CD4-positive, alpha-beta memory T cell (primary cell): Measurements from ENCODE around the gene PFKL. TPM values are rescaled to one million over a fixed set of nuclear protein-coding genes. Genes with fewer than 3 reads are reported as not detected.

Experiments
- CTCF ChIA-PET: fragments of 350-600 bp; sonication (Branson Sonifier 250); formaldehyde crosslinking; loops from one replicate; lab custom pipeline; 2021; ENCODE audit warnings: inconsistent platforms; ENCODE audit not compliant: partially characterized antibody; lab: Charles Lee
- POLR2A ChIA-PET: fragments of 350-600 bp; sonication (Branson Sonifier 250); formaldehyde crosslinking; loops from one replicate; lab custom pipeline; 2021; ENCODE audit not compliant: partially characterized antibody; lab: Charles Lee
- DNase-seq, 5 donors: peaks; one replicate each; pipeline versions ENCODE4 v3.0.0 to v3.0.0-alpha.2; 2020 to 2022; ENCODE audit warnings: mixed read lengths in 1 of 5
- H3K27ac ChIP-seq: one replicate; pipeline ENCODE4 v1.7.0; 2013; ENCODE audit warnings: low read depth, low read length
- H3K27me3 ChIP-seq: 2 replicates; pipeline ENCODE4 v1.7.0; 2013; ENCODE audit warnings: mild to moderate bottlenecking, low read length, moderate library complexity; ENCODE audit not compliant: insufficient read depth
- H3K36me3 ChIP-seq: 2 replicates; pipeline ENCODE4 v1.7.0; 2013; ENCODE audit warnings: mild to moderate bottlenecking, low read length, moderate library complexity; ENCODE audit not compliant: insufficient read depth
- H3K4me1 ChIP-seq: 2 replicates; pipeline ENCODE4 v1.7.0; 2013; ENCODE audit warnings: mild to moderate bottlenecking, low read length, moderate library complexity; ENCODE audit not compliant: insufficient read depth
- H3K4me3 ChIP-seq, 2 donors: one replicate each; pipeline ENCODE4 v1.7.0; 2013; ENCODE audit warnings: low read length in 2 of 2, mild to moderate bottlenecking in 1 of 2
- H3K9me3 ChIP-seq, 2 donors: one replicate each; pipeline ENCODE4 v1.7.0; 2013; ENCODE audit warnings: low read length in 2 of 2, control low read depth in 1 of 2; ENCODE audit not compliant: control insufficient read depth in 1 of 2
- H3K27ac Mint-ChIP-seq, 7 donors: one replicate each; pipeline ENCODE4 v1.8.0; 2020 to 2021; ENCODE audit warnings: mixed read lengths in 7 of 7, mild to moderate bottlenecking in 6 of 7, inconsistent platforms in 3 of 7, moderate library complexity in 3 of 7
- H3K27me3 Mint-ChIP-seq, 2 donors: one replicate each; pipeline ENCODE4 v1.8.0; 2020 to 2021; ENCODE audit warnings: mixed read lengths in 2 of 2
- H3K36me3 Mint-ChIP-seq, 2 donors: one replicate each; pipeline ENCODE4 v1.8.0; 2020 to 2021; ENCODE audit warnings: mixed read lengths in 2 of 2, inconsistent platforms in 1 of 2, mild to moderate bottlenecking in 1 of 2
- H3K4me1 Mint-ChIP-seq, 4 donors: one replicate each; pipeline ENCODE4 v1.8.0; 2020 to 2021; ENCODE audit warnings: mixed read lengths in 4 of 4, mild to moderate bottlenecking in 1 of 4
- H3K4me3 Mint-ChIP-seq, 8 donors: one replicate each; pipeline ENCODE4 v1.8.0; 2020 to 2021; ENCODE audit warnings: mixed read lengths in 8 of 8, mild to moderate bottlenecking in 7 of 8, moderate library complexity in 6 of 8, inconsistent platforms in 3 of 8
- H3K9me3 Mint-ChIP-seq, 8 donors: one replicate each; pipeline ENCODE4 v1.8.0; 2020 to 2021; ENCODE audit warnings: mixed read lengths in 8 of 8, mild to moderate bottlenecking in 5 of 8, inconsistent platforms in 3 of 8, moderate library complexity in 1 of 8
- intact Hi-C: fragments of 100-400 bp; cut with micrococcal nuclease; formaldehyde crosslinking; loops from one replicate; pipeline ENCODE4 v1.15.1; 2023
- polyA plus RNA-seq, 2 donors: library from polyadenylated mRNA; unstranded; fragments of 300-500 nt; fragmentation: Illumina TruSeq; gene quantifications; one replicate each; pipeline ENCODE4 v1.2.3, GENCODE V29; 2021
- total RNA-seq, 2 experiments: library from RNA; stranded (reverse); gene quantifications; one replicate each; pipeline ENCODE4 v1.2.3, GENCODE V29; 2021

The PFKL gene
- total and polyA plus RNA-seq, 4 experiments from 2014 or later = 132 to 145 (median 139) TPM

- intact Hi-C loops = no loop called here
- ChIA-PET POLR2A (no interaction called here), CTCF (interaction anchor here (0.7 to 2.2 kb wide), 3 partner anchors 9 to 30 kb away, joined by 3 to 7 read pairs (median 5); no protein-coding TSS in a partner anchor)
- DNase-seq = peak in 4 of 5 donors; percentile 16 to 39 (median 21)
- H3K27me3 Mint-ChIP-seq = no peaks in the 10 kb centered on the region
- Histone ChIP-seq H3K36me3 (no peaks in the 10 kb centered on the region), H3K4me1 (no peaks in the 10 kb centered on the region), H3K27ac (no peak overlapping the region), H3K4me3 (no peak overlapping the region), H3K27me3 (no peaks in the 10 kb centered on the region), H3K9me3 (no peaks in the 10 kb centered on the region)
- no peaks in the 10 kb centered on the region for H3K36me3 Mint-ChIP-seq
- no peak overlapping the region for H3K27ac Mint-ChIP-seq
- peaks cover 0 to 1% (median 0%) of the 10 kb centered on the region in 4 donors for H3K4me1 Mint-ChIP-seq
- H3K4me3 Mint-ChIP-seq = no peak overlapping the region
- H3K9me3 Mint-ChIP-seq = no peaks in the 10 kb centered on the region
Observed at GRCh38 chr21:44267655-44268142, 32.2 kb upstream of the PFKL start.

GRCh38 chr21:44269090-44269489, 30.8 kb upstream of the PFKL start:
- Histone ChIP-seq H3K4me1 (no peaks in the 10 kb centered on the region), H3K27me3 (no peaks in the 10 kb centered on the region), H3K36me3 (no peaks in the 10 kb centered on the region), H3K9me3 (no peaks in the 10 kb centered on the region), H3K27ac (no peak overlapping the region), H3K4me3 (no peak overlapping the region)
- ChIA-PET POLR2A (no interaction called here), CTCF (no interaction called here)
- DNase-seq = no peak
- Mint-ChIP-seq H3K9me3 (no peaks in the 10 kb centered on the region), H3K4me1 (peaks cover 0 to 1% (median 0%) of the 10 kb centered on the region in 4 donors), H3K4me3 (no peak overlapping the region), H3K27ac (no peak overlapping the region), H3K36me3 (no peaks in the 10 kb centered on the region), H3K27me3 (no peaks in the 10 kb centered on the region)
- intact Hi-C loops = no loop called here

- no peaks in the 10 kb centered on the region for H3K27me3 Mint-ChIP-seq
- Histone ChIP-seq H3K4me3 (no peak overlapping the region), H3K27ac (no peak overlapping the region), H3K36me3 (no peaks in the 10 kb centered on the region), H3K27me3 (no peaks in the 10 kb centered on the region), H3K9me3 (no peaks in the 10 kb centered on the region), H3K4me1 (no peaks in the 10 kb centered on the region)
- H3K36me3 Mint-ChIP-seq = no peaks in the 10 kb centered on the region
- POLR2A ChIA-PET = no interaction called here
- no peaks in the 10 kb centered on the region for H3K9me3 Mint-ChIP-seq
- no peak overlapping the region for H3K4me3 Mint-ChIP-seq
- intact Hi-C loops = no loop called here
- H3K27ac Mint-ChIP-seq = no peak overlapping the region
- no peak for DNase-seq
- H3K4me1 Mint-ChIP-seq = peaks cover 0 to 1% (median 0%) of the 10 kb centered on the region in 4 donors
- CTCF ChIA-PET = no interaction called here
Observed at GRCh38 chr21:44271558-44272283, 28.1 kb upstream of the PFKL start.

DNA sequence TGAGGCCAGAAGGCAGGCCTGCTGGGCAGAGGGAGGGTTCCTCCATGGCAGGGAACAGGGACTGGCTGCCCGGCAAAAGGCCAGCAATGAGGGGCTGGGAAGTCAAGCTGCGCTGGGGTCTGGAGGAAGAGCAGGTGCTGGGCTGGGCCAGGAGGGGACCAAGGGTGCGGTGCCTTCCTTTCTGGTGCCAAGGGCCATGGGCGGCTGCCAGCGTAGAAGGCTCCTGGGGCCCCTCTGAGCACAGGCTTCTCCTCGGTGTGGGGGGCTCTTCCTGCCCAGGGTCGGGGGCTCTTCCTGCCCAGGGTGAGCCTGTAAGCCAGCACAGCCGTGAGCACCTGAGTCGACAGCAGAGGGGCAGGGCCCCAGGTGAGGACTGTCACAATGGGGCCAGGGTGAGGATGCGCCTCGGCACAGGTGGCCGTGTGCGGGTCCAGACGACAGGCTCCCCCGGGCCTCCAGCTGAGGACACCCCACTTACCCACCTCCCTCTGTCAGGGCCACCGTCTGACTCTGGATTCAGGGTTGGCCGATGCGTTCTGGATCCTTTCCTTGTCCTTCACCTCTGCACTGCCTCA, 27.5 kb upstream of the PFKL start:
- H3K4me1 Mint-ChIP-seq = peaks cover 0 to 1% (median 0%) of the 10 kb centered on the region in 4 donors
- H3K27me3 ChIP-seq = no peaks in the 10 kb centered on the region
- H3K4me3 Mint-ChIP-seq = no peak overlapping the region
- no peak overlapping the region for H3K27ac Mint-ChIP-seq
- CTCF ChIA-PET = no interaction called here
- no peaks in the 10 kb centered on the region for H3K36me3 ChIP-seq
- intact Hi-C loops = no loop called here
- H3K9me3 Mint-ChIP-seq = no peaks in the 10 kb centered on the region
- no peak for DNase-seq
- H3K4me3 ChIP-seq = no peak overlapping the region
- POLR2A ChIA-PET = no interaction called here
- no peaks in the 10 kb centered on the region for H3K4me1 ChIP-seq
- no peak overlapping the region for H3K27ac ChIP-seq
- no peaks in the 10 kb centered on the region for H3K36me3 Mint-ChIP-seq
- H3K9me3 ChIP-seq = no peaks in the 10 kb centered on the region
- H3K27me3 Mint-ChIP-seq = no peaks in the 10 kb centered on the region

GRCh38 chr21:44273046-44273445, 26.8 kb upstream of the PFKL start:
- no peak overlapping the region for H3K4me3 Mint-ChIP-seq

DNA sequence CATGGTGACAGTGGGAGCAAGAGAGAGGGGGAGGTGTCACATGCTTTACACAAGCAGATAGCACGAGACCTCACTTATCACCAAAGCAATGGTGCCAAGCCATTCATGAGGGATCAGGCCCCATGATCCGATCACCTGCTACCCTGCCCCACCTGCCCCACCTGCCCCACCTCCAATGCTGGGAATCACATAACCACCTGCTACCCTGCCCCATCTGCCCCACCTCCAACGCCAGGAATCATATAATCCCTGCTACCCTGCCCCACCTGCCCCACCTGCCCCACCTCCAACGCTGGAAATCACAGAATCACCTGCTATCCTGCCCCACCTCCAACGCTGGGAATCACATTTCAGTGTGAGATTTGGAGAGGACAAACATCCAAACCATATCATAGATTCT, 24.8 kb upstream of the PFKL start:
- no peaks in the 10 kb centered on the region for H3K9me3 Mint-ChIP-seq
- H3K27me3 Mint-ChIP-seq = no peaks in the 10 kb centered on the region
- no peaks in the 10 kb centered on the region for H3K36me3 Mint-ChIP-seq
- no peak overlapping the region for H3K4me3 ChIP-seq
- H3K36me3 ChIP-seq = no peaks in the 10 kb centered on the region
- no peaks in the 10 kb centered on the region for H3K27me3 ChIP-seq
- CTCF ChIA-PET = no interaction called here
- intact Hi-C loops = no loop called here
- no peaks in the 10 kb centered on the region for H3K4me1 ChIP-seq
- no peaks in the 10 kb centered on the region for H3K4me1 Mint-ChIP-seq
- no peak overlapping the region for H3K27ac Mint-ChIP-seq
- no peak overlapping the region for H3K27ac ChIP-seq
- no peak overlapping the region for H3K4me3 Mint-ChIP-seq
- no peak for DNase-seq
- POLR2A ChIA-PET = no interaction called here
- H3K9me3 ChIP-seq = no peaks in the 10 kb centered on the region

More at GRCh38 chr21:44273046-44273445, 26.8 kb upstream of the PFKL start:
- intact Hi-C loops = no loop called here
- Histone ChIP-seq H3K27ac (no peak overlapping the region), H3K27me3 (no peaks in the 10 kb centered on the region), H3K36me3 (no peaks in the 10 kb centered on the region), H3K4me1 (no peaks in the 10 kb centered on the region), H3K4me3 (no peak overlapping the region), H3K9me3 (no peaks in the 10 kb centered on the region)
- peaks cover 0 to 1% (median 0%) of the 10 kb centered on the region in 4 donors for H3K4me1 Mint-ChIP-seq
- H3K9me3 Mint-ChIP-seq = no peaks in the 10 kb centered on the region
- no peak overlapping the region for H3K27ac Mint-ChIP-seq
- ChIA-PET POLR2A (no interaction called here), CTCF (no interaction called here)
- H3K27me3 Mint-ChIP-seq = no peaks in the 10 kb centered on the region
- no peak for DNase-seq
- H3K36me3 Mint-ChIP-seq = no peaks in the 10 kb centered on the region

GRCh38 chr21:44279354-44280260, 20.2 kb upstream of the PFKL start:
- ChIA-PET CTCF (interaction anchor here (1.7 kb wide), 1 partner anchor 18 kb away, joined by 3 read pairs; no protein-coding TSS in a partner anchor), POLR2A (no interaction called here)
- Mint-ChIP-seq H3K27me3 (no peaks in the 10 kb centered on the region), H3K4me1 (peaks cover 0 to 3% (median 0%) of the 10 kb centered on the region in 4 donors), H3K36me3 (no peaks in the 10 kb centered on the region), H3K4me3 (no peak overlapping the region), H3K27ac (no peak overlapping the region), H3K9me3 (no peaks in the 10 kb centered on the region)
- Histone ChIP-seq H3K27me3 (no peaks in the 10 kb centered on the region), H3K9me3 (no peaks in the 10 kb centered on the region), H3K4me1 (no peaks in the 10 kb centered on the region), H3K27ac (no peak overlapping the region), H3K4me3 (no peak overlapping the region), H3K36me3 (no peaks in the 10 kb centered on the region)
- no peak for DNase-seq
- intact Hi-C loops = no loop called here
